Measurements from ENCODE around the gene SMAD3.
"Not testable (repeated sequence)": the region's sequence is repeated elsewhere in the genome, so short reads cannot be mapped to it uniquely, and the experiment has no call there.

SMAD3 gene

GRCh38 chr15:67066959-67067853 is 1.8 kb downstream of the SMAD3 start:
- FAIRE-seq (no peak), DNase-seq (ENCODE audit: insufficient read length) (no peak)
- TF ChIP-seq POLR2AphosphoS5 (IDR thresholded peaks at IDR 0.05; ENCODE audit: low read depth, low read length) (no peak), TAF1 (IDR thresholded peaks at IDR 0.05; ENCODE audit: borderline replicate concordance, low read depth, low read length) (no peak; the same call in 1 of the 2 replicates), POLR2A (IDR thresholded peaks at IDR 0.05; ENCODE audit: low read depth, low read length) (no peak; the same call in 1 of the 2 replicates)

- FAIRE-seq: no peak
- TF ChIP-seq TAF1 (IDR thresholded peaks at IDR 0.05; ENCODE audit: borderline replicate concordance, low read depth, low read length) (no peak), POLR2AphosphoS5 (IDR thresholded peaks at IDR 0.05; ENCODE audit: low read depth, low read length) (no peak), POLR2A (IDR thresholded peaks at IDR 0.05; ENCODE audit: low read depth, low read length) (no peak)
- DNase-seq (ENCODE audit: insufficient read length): no peak
Observed at GRCh38 chr15:67067930-67068551, 2.6 kb downstream of the SMAD3 start.

- DNase-seq (ENCODE audit: insufficient read length) (no peak), FAIRE-seq (no peak)
- no peak for TF ChIP-seq POLR2A (IDR thresholded peaks at IDR 0.05; ENCODE audit: low read depth, low read length)
- no peak for TF ChIP-seq TAF1 (IDR thresholded peaks at IDR 0.05; ENCODE audit: borderline replicate concordance, low read depth, low read length)
- no peak for TF ChIP-seq POLR2AphosphoS5 (IDR thresholded peaks at IDR 0.05; ENCODE audit: low read depth, low read length)
Observed at GRCh38 chr15:67068710-67069400, 3.5 kb downstream of the SMAD3 start.

- DNase-seq (ENCODE audit: insufficient read length) (no peak), FAIRE-seq (no peak)
Observed at GRCh38 chr15:67070150-67070549, 4.7 kb downstream of the SMAD3 start.

GRCh38 chr15:67070892-67071664 is 5.7 kb downstream of the SMAD3 start:
- FAIRE-seq: no peak
- no peak for TF ChIP-seq POLR2A (IDR thresholded peaks at IDR 0.05; ENCODE audit: low read depth, low read length)
- TF ChIP-seq TAF1 (IDR thresholded peaks at IDR 0.05; ENCODE audit: borderline replicate concordance, low read depth, low read length): no peak
- TF ChIP-seq POLR2AphosphoS5 (IDR thresholded peaks at IDR 0.05; ENCODE audit: low read depth, low read length): no peak
- DNase-seq (ENCODE audit: insufficient read length): no peak

More at GRCh38 chr15:67070150-67070549, 4.7 kb downstream of the SMAD3 start:
- no peak for TF ChIP-seq POLR2AphosphoS5 (IDR thresholded peaks at IDR 0.05; ENCODE audit: low read depth, low read length)

GRCh38 chr15:67072442-67072841 is 7.0 kb downstream of the SMAD3 start:
- no peak for TF ChIP-seq TAF1 (IDR thresholded peaks at IDR 0.05; ENCODE audit: borderline replicate concordance, low read depth, low read length)
- DNase-seq (ENCODE audit: insufficient read length): no peak
- no peak for FAIRE-seq

GRCh38 chr15:67072958-67073357 is 7.6 kb downstream of the SMAD3 start:
- FAIRE-seq (no peak), DNase-seq (ENCODE audit: insufficient read length) (no peak)
- TF ChIP-seq POLR2AphosphoS5 (IDR thresholded peaks at IDR 0.05; ENCODE audit: low read depth, low read length) (no peak), POLR2A (IDR thresholded peaks at IDR 0.05; ENCODE audit: low read depth, low read length) (no peak), TAF1 (IDR thresholded peaks at IDR 0.05; ENCODE audit: borderline replicate concordance, low read depth, low read length) (no peak)

- no peak for TF ChIP-seq POLR2AphosphoS5 (IDR thresholded peaks at IDR 0.05; ENCODE audit: low read depth, low read length)
- DNase-seq (ENCODE audit: insufficient read length) (no peak), FAIRE-seq (no peak)
Observed at GRCh38 chr15:67074886-67075229, 9.5 kb downstream of the SMAD3 start.

- FAIRE-seq; DNase-seq (ENCODE audit: insufficient read length): not testable (repeated sequence)
Observed at GRCh38 chr15:67075555-67076135, 10.2 kb downstream of the SMAD3 start.

GRCh38 chr15:67076147-67076843 is 10.9 kb downstream of the SMAD3 start:
- peak; percentile 61 for FAIRE-seq
- DNase-seq (ENCODE audit: insufficient read length): no peak
- TF ChIP-seq POLR2AphosphoS5 (IDR thresholded peaks at IDR 0.05; ENCODE audit: low read depth, low read length): peak; percentile 57; the same call in 1 of the 2 replicates
- TF ChIP-seq POLR2A (IDR thresholded peaks at IDR 0.05; ENCODE audit: low read depth, low read length): peak; percentile 48
- no peak for TF ChIP-seq TAF1 (IDR thresholded peaks at IDR 0.05; ENCODE audit: borderline replicate concordance, low read depth, low read length)

Data from GM12892 (cell line).